ENCODE data around the gene YTHDF1. TPM values are rescaled to one million over a fixed set of nuclear protein-coding genes. Genes with fewer than 3 reads are reported as not detected.

Gene YTHDF1
- total RNA-seq, 4 donors from 2014 or later = 19.9 to 29.2 (median 22.9) TPM

DNA sequence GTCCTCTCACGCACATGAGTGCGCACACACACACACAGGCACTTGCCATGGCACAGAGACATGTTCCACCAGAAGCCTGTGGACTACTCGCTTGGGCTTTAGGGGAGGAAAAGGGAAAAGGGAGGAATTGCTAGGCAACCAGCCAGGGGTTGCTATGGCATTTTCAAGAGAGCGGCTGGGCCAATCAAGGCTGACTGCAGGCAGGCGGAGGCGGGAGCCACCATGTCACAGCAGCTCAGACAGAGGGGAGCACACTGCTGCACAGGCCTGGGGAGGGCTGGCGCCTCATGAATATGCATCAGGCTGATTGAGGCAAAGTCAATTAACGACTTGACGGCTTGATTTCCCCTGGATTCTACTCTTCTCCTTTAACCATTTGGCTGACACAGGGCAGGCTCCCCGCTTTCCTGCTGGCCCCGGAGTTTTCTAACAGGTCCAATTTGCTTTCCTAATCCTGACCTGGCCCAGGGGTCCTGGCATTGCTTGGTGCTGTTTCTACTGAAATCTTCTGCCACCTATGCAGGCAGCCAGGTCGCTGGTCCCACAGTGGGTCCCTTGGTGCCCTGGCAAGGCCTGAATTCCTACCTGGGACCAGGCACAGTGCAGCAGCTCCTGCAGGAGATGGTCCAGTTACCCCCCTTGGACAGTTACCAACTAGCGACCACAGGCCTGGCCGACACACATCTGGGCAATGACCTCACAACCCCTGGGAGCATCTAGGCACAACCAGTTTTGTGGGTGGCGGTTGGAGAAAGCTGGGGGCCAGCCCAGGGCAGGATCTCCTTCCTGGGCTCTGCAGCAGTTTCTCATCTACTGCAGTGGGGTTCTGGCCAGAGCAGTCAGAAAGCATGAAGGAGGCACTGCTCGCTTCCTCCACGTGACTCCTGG lies 52.1 kb downstream of the YTHDF1 start:
- 55 to 57% methylated on average over 9 to 11 of the region's 17 CpGs for WGBS, 2 donors
- no peak for TF ChIP-seq POLR2A (IDR thresholded peaks at IDR 0.05)
- TF ChIP-seq, protein P1, sequence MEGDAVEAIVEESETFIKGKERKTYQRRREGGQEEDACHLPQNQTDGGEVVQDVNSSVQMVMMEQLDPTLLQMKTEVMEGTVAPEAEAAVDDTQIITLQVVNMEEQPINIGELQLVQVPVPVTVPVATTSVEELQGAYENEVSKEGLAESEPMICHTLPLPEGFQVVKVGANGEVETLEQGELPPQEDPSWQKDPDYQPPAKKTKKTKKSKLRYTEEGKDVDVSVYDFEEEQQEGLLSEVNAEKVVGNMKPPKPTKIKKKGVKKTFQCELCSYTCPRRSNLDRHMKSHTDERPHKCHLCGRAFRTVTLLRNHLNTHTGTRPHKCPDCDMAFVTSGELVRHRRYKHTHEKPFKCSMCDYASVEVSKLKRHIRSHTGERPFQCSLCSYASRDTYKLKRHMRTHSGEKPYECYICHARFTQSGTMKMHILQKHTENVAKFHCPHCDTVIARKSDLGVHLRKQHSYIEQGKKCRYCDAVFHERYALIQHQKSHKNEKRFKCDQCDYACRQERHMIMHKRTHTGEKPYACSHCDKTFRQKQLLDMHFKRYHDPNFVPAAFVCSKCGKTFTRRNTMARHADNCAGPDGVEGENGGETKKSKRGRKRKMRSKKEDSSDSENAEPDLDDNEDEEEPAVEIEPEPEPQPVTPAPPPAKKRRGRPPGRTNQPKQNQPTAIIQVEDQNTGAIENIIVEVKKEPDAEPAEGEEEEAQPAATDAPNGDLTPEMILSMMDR (IDR thresholded peaks at IDR 0.05) = no peak
- no peaks in the 10 kb centered on the region for H3K9me3 ChIP-seq
- H3K27me3 ChIP-seq = peaks cover 0 to 84% (median 0%) of the 10 kb centered on the region in 4 donors
- H3K4me1 ChIP-seq = no peaks in the 10 kb centered on the region
- H3K4me3 ChIP-seq = no peak overlapping the region
- H3K36me3 ChIP-seq = no peaks in the 10 kb centered on the region
- no peak overlapping the region for H3K27ac ChIP-seq
- intact Hi-C loops (cut with DNase I) = no loop called here
- DNase-seq = no peak

DNA sequence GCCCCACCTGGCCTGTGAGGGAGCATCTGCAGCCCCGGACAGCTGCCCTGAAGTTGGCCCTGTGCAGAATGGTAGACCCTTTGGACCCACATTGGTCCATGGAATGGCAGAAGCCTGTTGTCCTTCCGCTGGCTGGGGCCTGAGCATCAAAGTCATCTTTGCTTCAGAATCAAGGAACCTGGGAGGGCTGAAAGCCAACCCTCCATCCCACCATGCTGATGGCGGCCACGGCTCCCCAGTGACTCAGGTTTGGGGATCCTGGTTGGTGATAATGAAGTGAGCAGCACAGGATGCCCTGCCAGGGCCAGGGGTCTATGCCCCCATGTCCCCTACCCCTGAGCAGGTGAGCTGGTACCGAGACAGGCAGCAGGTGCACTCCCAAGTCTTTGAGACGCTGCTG lies 52.8 kb downstream of the YTHDF1 start:
- TF ChIP-seq POLR2A (IDR thresholded peaks at IDR 0.05) = no peak
- TF ChIP-seq, protein P1 (IDR thresholded peaks at IDR 0.05) = no peak
- intact Hi-C loops (cut with DNase I) = no loop called here
- H3K9me3 ChIP-seq = no peaks in the 10 kb centered on the region
- no peaks in the 10 kb centered on the region for H3K36me3 ChIP-seq
- DNase-seq = no peak
- H3K4me1 ChIP-seq = no peaks in the 10 kb centered on the region
- peaks cover 0 to 84% (median 0%) of the 10 kb centered on the region in 4 donors for H3K27me3 ChIP-seq
- 59% methylated on average over 3 of the region's 6 CpGs; no CpG with 5 or more reads in 1 of the 2 donors for WGBS, 2 donors
- H3K4me3 ChIP-seq = no peak overlapping the region
- H3K27ac ChIP-seq = no peak overlapping the region

DNA sequence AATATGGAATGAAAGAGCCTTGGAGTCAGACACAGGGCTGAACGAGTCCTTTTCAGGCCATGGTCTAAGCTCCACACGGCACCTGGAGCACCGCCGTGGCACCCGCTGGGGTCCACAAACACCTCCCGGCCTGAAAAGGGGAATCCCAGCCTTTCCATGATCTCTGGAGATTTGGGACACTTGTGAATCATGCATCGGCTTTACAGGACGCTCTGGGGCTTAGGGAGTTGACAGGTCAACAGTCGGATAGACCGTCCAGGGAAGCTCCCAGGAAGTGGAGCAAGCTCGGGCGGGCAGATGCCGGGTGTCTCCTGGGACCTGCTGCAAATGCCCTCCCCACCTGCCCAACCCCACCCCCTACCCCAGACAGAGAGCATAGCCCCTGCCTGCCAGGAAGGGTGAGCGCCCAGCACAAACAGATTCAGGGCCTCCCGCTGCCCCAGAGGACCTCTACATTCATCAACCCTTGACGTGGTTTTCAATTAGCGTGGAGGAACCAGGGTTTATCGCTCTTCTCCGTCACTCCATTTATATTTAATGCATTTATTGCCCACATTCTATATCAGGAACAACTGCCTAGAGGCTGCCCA lies 53.6 kb downstream of the YTHDF1 start:
- intact Hi-C loops (cut with DNase I) = no loop called here
- H3K27ac ChIP-seq = no peak overlapping the region

DNA sequence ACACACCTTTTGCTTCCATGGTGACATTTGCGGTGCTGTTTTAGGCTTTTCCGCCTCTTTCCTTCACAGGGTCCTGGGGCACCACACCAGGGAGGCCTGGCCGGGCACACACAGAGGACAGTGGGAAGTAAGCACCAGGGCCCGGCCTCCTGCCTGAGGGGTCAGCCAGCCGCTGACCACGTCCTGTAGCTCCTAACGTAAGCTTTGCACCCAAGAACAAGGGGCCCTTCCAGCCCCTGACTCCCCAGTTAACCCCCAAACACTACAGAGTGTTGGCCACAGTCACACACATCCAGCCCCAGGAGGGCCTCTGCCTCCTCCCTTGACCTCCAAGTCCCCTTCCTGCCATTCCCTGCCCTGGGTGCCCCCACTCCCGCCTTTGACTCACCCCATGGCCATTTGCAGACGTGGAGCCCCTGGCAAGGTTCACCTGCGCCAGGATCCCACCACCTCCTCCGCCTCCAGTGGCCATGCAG lies 54.7 kb downstream of the YTHDF1 start:
- peaks cover 0 to 92% (median 0%) of the 10 kb centered on the region in 4 donors for H3K27me3 ChIP-seq
- DNase-seq = no peak

More for the DNA sequence above, 53.6 kb downstream of the YTHDF1 start:
- 75 to 82% methylated on average over 15 to 19 of the region's 19 CpGs for WGBS, 2 donors
- DNase-seq = no peak
- Histone ChIP-seq H3K27me3 (peaks cover 0 to 84% (median 0%) of the 10 kb centered on the region in 4 donors), H3K4me3 (no peak overlapping the region), H3K4me1 (no peaks in the 10 kb centered on the region), H3K9me3 (no peaks in the 10 kb centered on the region), H3K36me3 (no peaks in the 10 kb centered on the region)
- TF ChIP-seq, protein P1 (IDR thresholded peaks at IDR 0.05) = no peak

More for the DNA sequence above, 54.7 kb downstream of the YTHDF1 start:
- no peak overlapping the region for H3K27ac ChIP-seq
- H3K36me3 ChIP-seq = no peaks in the 10 kb centered on the region
- TF ChIP-seq, protein P1 (IDR thresholded peaks at IDR 0.05) = no peak
- TF ChIP-seq POLR2A (IDR thresholded peaks at IDR 0.05) = no peak
- WGBS, 2 donors = 66 to 68% methylated on average over 4 to 7 of the region's 11 CpGs
- H3K4me1 ChIP-seq = no peaks in the 10 kb centered on the region
- no peak overlapping the region for H3K4me3 ChIP-seq
- intact Hi-C loops (cut with DNase I) = no loop called here
- H3K9me3 ChIP-seq = no peaks in the 10 kb centered on the region

Measured in esophagus squamous epithelium (tissue), 5 donors.